Osteoblast (primary cell): Measurements from ENCODE around the gene CD151. TPM values are rescaled to one million over a fixed set of nuclear protein-coding genes. Genes with fewer than 3 reads are reported as not detected.

Experiments
- DNase-seq: peaks from one replicate; pipeline ENCODE4 v3.0.0; 2011; ENCODE audit warnings: low spot score, mixed read lengths; ENCODE audit not compliant: insufficient read length; ENCODE audit errors: missing footprints
- H2AFZ ChIP-seq: 2 replicates; pipeline ENCODE4 v1.6.0; 2011; ENCODE audit warnings: mild to moderate bottlenecking, low read length
- H3K27ac ChIP-seq: 2 replicates; pipeline ENCODE4 v1.5.1; 2011; ENCODE audit warnings: mild to moderate bottlenecking, low read depth, low read length, moderate library complexity
- H3K27me3 ChIP-seq: 2 replicates; pipeline ENCODE4 v1.6.0; 2012; ENCODE audit warnings: mild to moderate bottlenecking, control low read depth, inconsistent platforms, low read length, moderate library complexity; ENCODE audit not compliant: insufficient read depth
- H3K36me3 ChIP-seq: 2 replicates; pipeline ENCODE4 v1.5.1; 2011; ENCODE audit warnings: mild to moderate bottlenecking, low read length, control low read depth, moderate library complexity; ENCODE audit not compliant: insufficient read depth
- H3K4me1 ChIP-seq: 2 replicates; pipeline ENCODE4 v1.5.1; 2011; ENCODE audit warnings: mild to moderate bottlenecking, low read length, control low read depth, moderate library complexity; ENCODE audit not compliant: insufficient read depth
- H3K4me2 ChIP-seq: 2 replicates; pipeline ENCODE4 v1.6.0; 2011; ENCODE audit warnings: mild to moderate bottlenecking, low read length; ENCODE audit not compliant: insufficient read depth
- H3K4me3 ChIP-seq: fragments of 200-600 bp; sonication (generic); 3 replicates; pipeline ENCODE4 v1.5.1; 2012; ENCODE audit warnings: mild to moderate bottlenecking, low read length, inconsistent platforms; ENCODE audit not compliant: insufficient read depth
- H3K79me2 ChIP-seq: 2 replicates; pipeline ENCODE4 v1.6.0; 2012; ENCODE audit warnings: mild to moderate bottlenecking, low read length, control low read depth, inconsistent platforms; ENCODE audit not compliant: insufficient read depth
- H3K9me3 ChIP-seq: 2 replicates; pipeline ENCODE4 v1.5.1; 2011; ENCODE audit warnings: low read depth, low read length, control low read depth
- H4K20me1 ChIP-seq: 2 replicates; pipeline ENCODE4 v1.6.0; 2012; ENCODE audit warnings: mild to moderate bottlenecking, low read length, control low read depth; ENCODE audit not compliant: insufficient read depth
- CTCF ChIP-seq: IDR thresholded peaks from 2 replicates; pipeline ENCODE4 v1.5.1; 2011; ENCODE audit warnings: mild to moderate bottlenecking, low read depth, low read length, moderate library complexity; ENCODE audit errors: extremely low read depth
- total RNA-seq: library from RNA; depleted of rRNA; stranded (reverse); fragments of >200 nt; gene quantifications from 2 replicates; pipeline ENCODE4 v1.2.3, GENCODE V29; 2012

Gene CD151
- total RNA-seq, 1 donor: 416 TPM

- no peaks in the 10 kb centered on the region for H3K9me3 ChIP-seq
- H3K79me2 ChIP-seq: peaks cover 53% of the 10 kb centered on the region
- TF ChIP-seq CTCF: no peak
- peaks cover 50% of the 10 kb centered on the region for H4K20me1 ChIP-seq
- H3K4me2 ChIP-seq: peak overlapping the region; percentile 92
- peaks cover 34% of the 10 kb centered on the region for H3K36me3 ChIP-seq
- H3K27ac ChIP-seq: peak overlapping the region; percentile 92
- peak overlapping the region; percentile 87 for H3K4me3 ChIP-seq
- peak; percentile 98 for DNase-seq
- H2AFZ ChIP-seq: no peak overlapping the region
- peaks cover 42% of the 10 kb centered on the region for H3K4me1 ChIP-seq
- no peaks in the 10 kb centered on the region for H3K27me3 ChIP-seq
These were observed 1.9 kb downstream of the CD151 start for GRCh38 chr11:834371-835316.

GRCh38 chr11:836274-836673 lies 3.5 kb downstream of the CD151 start:
- Histone ChIP-seq H2AFZ (no peak overlapping the region), H3K36me3 (peaks cover 50% of the 10 kb centered on the region), H4K20me1 (peaks cover 58% of the 10 kb centered on the region), H3K4me3 (no peak overlapping the region), H3K4me1 (peaks cover 37% of the 10 kb centered on the region), H3K79me2 (peaks cover 69% of the 10 kb centered on the region), H3K27ac (no peak overlapping the region), H3K9me3 (no peaks in the 10 kb centered on the region), H3K27me3 (no peaks in the 10 kb centered on the region), H3K4me2 (no peak overlapping the region)
- DNase-seq: no peak
- TF ChIP-seq CTCF: no peak

GRCh38 chr11:836700-837099 lies 3.9 kb downstream of the CD151 start:
- Histone ChIP-seq H3K79me2 (peaks cover 74% of the 10 kb centered on the region), H3K4me2 (no peak overlapping the region), H3K27ac (no peak overlapping the region), H3K36me3 (peaks cover 51% of the 10 kb centered on the region), H3K27me3 (no peaks in the 10 kb centered on the region), H4K20me1 (peaks cover 58% of the 10 kb centered on the region), H3K4me1 (peaks cover 33% of the 10 kb centered on the region), H3K4me3 (no peak overlapping the region), H3K9me3 (no peaks in the 10 kb centered on the region), H2AFZ (no peak overlapping the region)
- DNase-seq: no peak
- no peak for TF ChIP-seq CTCF

GRCh38 chr11:837189-837989 lies 4.6 kb downstream of the CD151 start:
- H3K4me3 ChIP-seq: no peak overlapping the region
- peaks cover 26% of the 10 kb centered on the region for H3K4me1 ChIP-seq
- peaks cover 51% of the 10 kb centered on the region for H3K36me3 ChIP-seq
- no peak overlapping the region for H2AFZ ChIP-seq
- peaks cover 61% of the 10 kb centered on the region for H4K20me1 ChIP-seq
- H3K27me3 ChIP-seq: no peaks in the 10 kb centered on the region
- H3K79me2 ChIP-seq: peaks cover 80% of the 10 kb centered on the region
- no peak overlapping the region for H3K4me2 ChIP-seq
- TF ChIP-seq CTCF: no peak
- no peak for DNase-seq
- no peaks in the 10 kb centered on the region for H3K9me3 ChIP-seq
- H3K27ac ChIP-seq: no peak overlapping the region
